ENCODE results near the gene RRP1.
A peak's percentile ranks its signal among the peaks of the same experiment; 100 is the strongest.
"Not testable (repeated sequence)": the region's sequence is repeated elsewhere in the genome, so short reads cannot be mapped to it uniquely, and the experiment has no call there.

RRP1 gene

DNA sequence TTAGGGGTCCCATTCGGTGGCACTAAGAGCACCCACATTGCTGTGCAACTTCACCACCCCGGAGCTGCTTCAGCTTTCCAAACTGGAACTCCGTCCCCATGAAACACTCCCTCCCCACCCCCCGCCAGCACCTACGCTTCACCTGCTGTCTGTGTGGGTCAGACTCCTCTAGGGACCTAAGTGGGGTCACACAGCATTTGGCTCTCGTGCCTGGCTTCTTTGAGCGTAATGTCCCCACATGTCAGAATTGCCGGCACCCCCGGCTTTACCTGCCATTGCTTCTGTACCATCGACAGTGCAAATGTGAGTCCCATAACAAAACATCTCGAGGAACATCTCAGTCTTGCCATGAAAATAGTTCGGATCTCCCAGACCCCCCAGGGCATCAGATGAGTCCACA lies 39.8 kb downstream of the RRP1 start:
- Mint-ChIP-seq H3K36me3 (ENCODE audit: low read depth) (peaks cover 8% of the 10 kb centered on the region), H3K4me3 (no peak overlapping the region), H3K4me1 (ENCODE audit: low read depth) (peaks cover 74% of the 10 kb centered on the region), H3K9me3 (peaks cover 9% of the 10 kb centered on the region), H3K27me3 (peaks cover 25% of the 10 kb centered on the region), H3K27ac (peak overlapping the region; percentile 47)
- intact Hi-C loops (cut with micrococcal nuclease) = no loop called here

DNA sequence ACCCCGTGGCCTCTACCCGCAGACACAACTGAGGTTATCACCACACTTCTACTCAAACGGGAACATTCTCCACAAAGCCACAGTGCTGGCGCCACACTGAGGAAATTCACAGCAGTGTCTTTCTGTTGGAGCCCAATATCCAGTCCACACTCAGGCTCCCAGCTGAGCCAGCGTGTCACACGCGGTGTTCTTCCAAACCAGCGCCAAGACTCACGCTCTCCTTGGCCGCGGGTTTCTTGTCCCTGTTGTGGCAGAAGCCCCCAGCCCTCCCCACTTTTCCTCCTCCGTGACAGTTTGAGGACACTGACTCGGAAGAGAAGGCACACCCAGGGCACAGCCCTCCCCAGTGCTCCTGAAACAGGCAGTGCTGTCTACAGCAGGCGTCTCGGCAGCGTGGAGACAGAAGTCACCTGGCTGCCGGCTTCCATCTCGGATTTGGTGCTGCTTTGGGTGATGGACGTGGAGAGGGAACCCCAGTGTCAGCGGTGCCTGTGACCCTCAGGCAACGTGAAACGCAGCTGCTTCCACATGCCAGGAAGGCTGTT lies 40.3 kb downstream of the RRP1 start:
- peaks cover 74% of the 10 kb centered on the region for H3K4me1 Mint-ChIP-seq (ENCODE audit: low read depth)
- peak overlapping the region; percentile 47 for H3K27ac Mint-ChIP-seq
- H3K4me3 Mint-ChIP-seq = no peak overlapping the region
- H3K9me3 Mint-ChIP-seq = peaks cover 10% of the 10 kb centered on the region
- peaks cover 10% of the 10 kb centered on the region for H3K36me3 Mint-ChIP-seq (ENCODE audit: low read depth)
- H3K27me3 Mint-ChIP-seq = peaks cover 26% of the 10 kb centered on the region
- intact Hi-C loops (cut with micrococcal nuclease) = no loop called here

DNA sequence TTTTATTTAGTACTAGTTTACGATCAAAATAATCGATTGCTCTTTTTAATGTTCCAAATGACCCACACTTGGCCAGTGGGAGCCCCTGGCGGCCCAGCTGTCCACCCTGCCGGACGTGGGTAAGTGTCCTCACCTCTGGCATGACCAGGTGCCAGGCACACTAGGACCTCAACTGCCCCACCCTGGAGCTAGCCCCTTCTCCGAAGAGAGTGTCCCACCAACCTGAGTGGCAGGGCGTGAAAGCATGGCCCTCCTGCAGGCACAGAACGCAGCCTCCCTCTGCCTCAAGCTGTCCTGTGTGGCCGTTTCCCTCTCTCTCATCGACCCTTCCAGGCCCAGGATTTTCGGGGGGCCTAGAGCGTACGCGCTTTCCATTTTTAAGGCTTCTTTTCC lies 42.8 kb downstream of the RRP1 start:
- H3K36me3 Mint-ChIP-seq (ENCODE audit: low read depth) = peaks cover 10% of the 10 kb centered on the region
- H3K9me3 Mint-ChIP-seq = peaks cover 10% of the 10 kb centered on the region
- H3K27ac Mint-ChIP-seq = no peak overlapping the region
- H3K27me3 Mint-ChIP-seq = peaks cover 22% of the 10 kb centered on the region
- intact Hi-C loops (cut with micrococcal nuclease) = no loop called here
- no peak overlapping the region for H3K4me3 Mint-ChIP-seq
- peaks cover 65% of the 10 kb centered on the region for H3K4me1 Mint-ChIP-seq (ENCODE audit: low read depth)

DNA sequence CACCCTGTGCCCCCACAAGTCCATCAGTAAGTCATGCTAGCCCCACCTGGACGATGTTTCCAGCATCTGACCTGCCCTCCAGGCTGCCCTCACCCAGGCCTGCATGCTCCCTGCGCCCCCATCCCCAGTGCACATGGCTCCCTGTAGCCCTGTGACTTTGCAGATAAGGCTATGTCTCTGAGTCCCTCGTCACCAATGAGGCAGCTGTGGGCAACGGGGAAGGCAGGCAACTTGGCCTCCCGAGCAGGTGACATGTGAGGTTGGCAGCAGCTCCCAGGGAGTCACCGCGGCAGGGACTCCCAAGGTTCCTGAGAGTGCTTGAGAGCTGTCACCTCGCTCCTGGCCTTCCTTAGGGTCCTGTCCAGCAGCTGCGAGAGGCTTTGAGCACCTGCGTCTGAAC lies 43.3 kb downstream of the RRP1 start:
- Mint-ChIP-seq H3K36me3 (ENCODE audit: low read depth) (peaks cover 10% of the 10 kb centered on the region), H3K4me1 (ENCODE audit: low read depth) (peaks cover 64% of the 10 kb centered on the region), H3K27me3 (peaks cover 22% of the 10 kb centered on the region), H3K27ac (no peak overlapping the region), H3K4me3 (no peak overlapping the region), H3K9me3 (peaks cover 10% of the 10 kb centered on the region)
- intact Hi-C loops (cut with micrococcal nuclease) = no loop called here

DNA sequence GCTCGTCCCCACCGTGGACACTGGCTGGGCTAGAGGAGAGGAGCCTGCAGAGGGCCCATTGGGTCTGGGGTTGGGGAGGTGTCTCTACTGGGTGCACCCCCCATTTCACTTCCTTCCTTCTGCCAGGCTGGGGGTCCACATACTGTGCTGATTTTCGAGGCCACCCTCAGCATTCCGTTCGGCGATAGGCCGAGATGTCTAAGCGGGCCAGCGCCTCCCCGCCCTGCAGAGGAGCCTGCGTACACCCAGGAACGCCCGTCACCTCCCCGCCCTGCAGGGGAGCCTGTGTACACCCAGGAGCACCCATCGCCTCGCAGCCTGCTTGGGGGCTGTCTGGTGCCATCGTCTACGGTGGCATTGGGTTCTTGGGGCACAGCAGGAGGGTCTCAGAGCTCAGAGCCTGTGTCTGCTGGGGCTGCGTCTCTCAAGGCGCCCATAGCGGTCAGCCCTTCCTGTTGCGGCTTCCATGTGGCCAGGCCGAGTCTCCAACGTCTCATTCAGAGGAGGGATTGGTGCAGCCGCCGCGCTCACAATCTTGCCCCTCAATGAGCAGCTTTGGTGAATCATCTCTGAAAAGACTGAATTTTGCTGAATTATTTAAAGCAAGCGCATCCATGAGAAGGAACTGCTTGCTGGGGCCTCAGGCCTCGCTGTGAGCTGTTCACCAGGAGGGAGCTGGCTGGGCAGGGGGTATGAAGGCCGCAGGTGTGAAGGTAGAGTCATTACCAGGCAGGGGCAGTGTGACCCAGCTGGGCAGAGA lies 44.9 kb downstream of the RRP1 start:
- Mint-ChIP-seq H3K36me3 (ENCODE audit: low read depth) (peaks cover 10% of the 10 kb centered on the region), H3K4me1 (ENCODE audit: low read depth) (peaks cover 64% of the 10 kb centered on the region), H3K4me3 (no peak overlapping the region), H3K27me3 (peaks cover 26% of the 10 kb centered on the region), H3K9me3 (peaks cover 10% of the 10 kb centered on the region), H3K27ac (peak overlapping the region; percentile 72)
- intact Hi-C loops (cut with micrococcal nuclease) = no loop called here

DNA sequence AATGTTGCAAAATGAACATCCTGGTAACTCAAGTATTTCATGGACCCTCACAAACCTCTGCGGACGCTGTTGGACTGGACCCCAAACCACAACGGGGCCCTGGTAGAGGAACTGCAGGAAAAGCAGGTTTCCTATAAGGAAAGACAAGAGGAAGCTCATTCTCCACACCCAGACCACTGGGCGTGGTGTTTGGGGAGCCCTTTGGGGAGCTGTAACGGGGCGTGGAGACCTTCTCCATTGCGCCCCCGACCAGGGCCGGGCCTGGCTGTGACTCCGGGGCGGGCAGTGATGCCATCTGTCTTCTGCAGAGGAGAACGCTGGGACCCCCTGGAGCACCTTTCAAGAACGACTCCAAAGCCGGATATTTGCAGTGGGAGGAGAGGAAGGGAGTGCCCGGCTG lies 45.7 kb downstream of the RRP1 start:
- Mint-ChIP-seq H3K4me1 (ENCODE audit: low read depth) (peaks cover 57% of the 10 kb centered on the region), H3K36me3 (ENCODE audit: low read depth) (peaks cover 10% of the 10 kb centered on the region), H3K27ac (peak overlapping the region; percentile 72), H3K27me3 (peaks cover 21% of the 10 kb centered on the region), H3K9me3 (peaks cover 10% of the 10 kb centered on the region), H3K4me3 (peak overlapping the region; percentile 55)
- intact Hi-C loops (cut with micrococcal nuclease) = no loop called here

DNA sequence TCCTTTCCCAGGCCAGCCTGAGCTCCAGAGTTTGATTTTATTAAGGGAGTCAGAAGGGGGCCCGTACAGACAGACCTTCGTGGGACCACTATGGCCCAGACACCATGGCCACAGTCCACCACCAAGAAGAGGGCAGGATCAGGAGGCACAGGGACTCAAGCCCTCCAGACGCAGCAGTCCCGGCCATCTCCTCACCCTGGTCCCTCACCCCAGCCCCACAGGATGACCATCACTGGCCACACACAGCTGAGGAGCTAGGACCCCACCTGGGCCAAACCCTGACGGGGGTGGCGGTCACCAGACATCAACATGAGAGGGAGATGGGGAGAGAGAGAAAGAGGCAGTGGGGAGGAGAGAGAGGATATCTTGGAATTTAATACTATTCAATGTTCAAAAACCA lies 46.5 kb downstream of the RRP1 start:
- Mint-ChIP-seq H3K27ac (peak overlapping the region; percentile 72), H3K4me3 (no peak overlapping the region), H3K9me3 (peaks cover 10% of the 10 kb centered on the region), H3K27me3 (peaks cover 16% of the 10 kb centered on the region), H3K36me3 (ENCODE audit: low read depth) (peaks cover 10% of the 10 kb centered on the region), H3K4me1 (ENCODE audit: low read depth) (peaks cover 56% of the 10 kb centered on the region)
- intact Hi-C loops (cut with micrococcal nuclease) = no loop called here

DNA sequence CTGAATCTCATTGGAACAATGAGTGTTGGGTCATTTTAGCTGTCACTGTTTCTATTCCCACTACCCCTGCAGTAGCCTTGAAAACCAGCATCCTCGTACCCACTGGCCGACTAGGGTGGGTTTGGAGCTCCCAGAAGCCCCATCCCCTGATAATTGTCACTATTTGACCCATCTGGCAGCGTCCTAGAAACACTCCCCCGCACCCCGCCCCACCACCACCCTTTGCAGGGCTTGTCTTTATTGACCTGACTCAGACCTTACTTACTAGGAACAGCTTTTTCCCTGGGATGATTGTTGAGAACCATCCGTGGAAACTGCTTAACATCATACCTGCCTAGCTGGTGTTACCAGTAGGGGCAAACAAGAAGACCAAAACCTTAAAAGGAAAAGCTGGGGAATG lies 47.2 kb downstream of the RRP1 start:
- H3K4me1 Mint-ChIP-seq (ENCODE audit: low read depth) = peaks cover 51% of the 10 kb centered on the region
- no peak overlapping the region for H3K4me3 Mint-ChIP-seq
- H3K9me3 Mint-ChIP-seq = peaks cover 10% of the 10 kb centered on the region
- no peak overlapping the region for H3K27ac Mint-ChIP-seq
- intact Hi-C loops (cut with micrococcal nuclease) = no loop called here
- H3K27me3 Mint-ChIP-seq = peaks cover 9% of the 10 kb centered on the region
- peaks cover 10% of the 10 kb centered on the region for H3K36me3 Mint-ChIP-seq (ENCODE audit: low read depth)

DNA sequence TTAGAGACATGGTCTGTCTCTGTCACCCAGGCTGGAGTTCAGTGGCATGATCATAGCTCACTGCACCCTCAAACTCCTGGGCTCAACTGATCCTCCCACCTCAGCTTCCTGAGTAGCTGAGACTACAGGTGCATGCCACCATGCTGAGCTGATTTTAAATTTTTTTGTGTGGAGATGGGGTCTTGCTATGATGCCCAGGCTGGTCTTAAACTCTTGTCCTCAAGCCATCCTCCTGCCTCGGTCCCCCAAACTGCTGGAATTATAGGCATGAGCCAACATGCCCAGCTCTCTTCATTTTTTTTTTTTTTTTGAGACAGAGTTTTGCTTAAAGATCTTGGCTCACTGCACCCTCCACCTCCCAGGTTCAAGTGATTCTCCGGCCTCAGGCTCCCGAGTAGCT lies 50.9 kb downstream of the RRP1 start:
- Mint-ChIP-seq H3K36me3 (ENCODE audit: low read depth) (no peaks in the 10 kb centered on the region), H3K9me3 (no peaks in the 10 kb centered on the region), H3K4me3 (no peak overlapping the region), H3K4me1 (ENCODE audit: low read depth) (peaks cover 39% of the 10 kb centered on the region), H3K27me3 (peaks cover 7% of the 10 kb centered on the region), H3K27ac (no peak overlapping the region)
- intact Hi-C loops (cut with micrococcal nuclease) = no loop called here

DNA sequence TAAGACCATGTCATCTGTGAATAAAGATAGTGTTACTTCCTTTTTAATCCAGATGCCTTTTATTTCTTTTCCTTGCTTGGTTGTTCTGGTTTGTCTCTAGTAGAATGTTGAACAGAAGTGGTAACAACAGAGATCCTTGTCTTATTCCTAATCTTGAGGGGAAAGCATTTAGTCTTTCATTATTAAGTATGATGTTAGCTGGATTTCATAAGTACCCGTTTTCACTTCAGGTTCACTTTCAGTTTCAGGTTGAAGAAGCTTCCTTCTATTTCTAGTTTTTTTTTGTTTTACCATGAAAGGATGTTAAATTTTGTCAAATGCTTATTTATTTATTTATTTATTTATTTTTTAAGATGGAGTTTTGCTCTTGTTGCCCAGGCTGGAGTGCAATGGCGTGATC lies 53.4 kb downstream of the RRP1 start:
- Mint-ChIP-seq H3K27ac (peak overlapping the region; percentile 83), H3K27me3 (peaks cover 7% of the 10 kb centered on the region), H3K36me3 (ENCODE audit: low read depth) (no peaks in the 10 kb centered on the region), H3K4me1 (ENCODE audit: low read depth) (peaks cover 29% of the 10 kb centered on the region), H3K9me3 (no peaks in the 10 kb centered on the region), H3K4me3 (peak overlapping the region; percentile 14)
- intact Hi-C loops (cut with micrococcal nuclease) = no loop called here

DNA sequence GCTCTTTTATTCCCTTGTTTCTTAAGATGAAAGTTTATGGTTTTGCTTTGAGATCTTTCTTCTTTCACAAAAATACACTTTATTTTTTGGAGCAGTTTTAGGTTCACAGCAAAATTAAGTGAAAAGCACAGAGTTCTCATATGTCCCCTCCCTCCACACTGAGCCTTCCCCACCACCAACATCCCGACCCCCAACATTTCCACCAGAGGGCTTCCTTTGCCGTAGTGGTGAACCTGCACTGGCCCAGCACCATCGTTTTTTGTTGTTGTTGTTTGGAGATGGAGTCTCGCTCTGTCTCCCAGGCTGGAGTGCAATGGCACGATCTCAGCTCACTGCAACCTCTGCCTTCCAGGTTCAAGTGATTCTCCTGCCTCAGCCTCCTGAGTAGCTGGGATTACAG lies 55.5 kb downstream of the RRP1 start:
- H3K4me3 Mint-ChIP-seq; intact Hi-C loops (cut with micrococcal nuclease); H3K36me3 Mint-ChIP-seq (ENCODE audit: low read depth); H3K9me3 Mint-ChIP-seq; H3K27me3 Mint-ChIP-seq: not testable (repeated sequence)
- H3K27ac Mint-ChIP-seq = peak overlapping the region; percentile 19
- peaks cover 28% of the 10 kb centered on the region for H3K4me1 Mint-ChIP-seq (ENCODE audit: low read depth)

DNA sequence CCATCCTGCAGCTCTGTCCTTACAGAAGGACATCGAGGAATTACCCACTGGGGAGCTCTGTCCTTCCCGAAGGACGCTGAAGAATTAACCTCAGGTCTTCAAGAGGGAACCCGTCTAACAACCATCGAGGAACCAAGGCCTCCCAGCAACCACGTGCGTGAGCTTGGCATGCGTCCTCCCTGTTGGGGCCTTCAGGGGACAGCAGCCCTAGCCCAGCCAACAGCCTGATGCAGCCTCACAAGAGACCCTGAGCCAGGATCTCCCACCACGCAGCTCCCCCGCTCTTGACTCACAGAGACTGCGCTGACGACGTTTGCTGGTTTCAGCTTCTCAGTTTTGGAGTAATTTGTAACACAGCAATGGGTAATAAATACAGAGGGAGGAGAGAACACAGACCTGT lies 56.0 kb downstream of the RRP1 start:
- H3K27ac Mint-ChIP-seq = no peak overlapping the region
- H3K9me3 Mint-ChIP-seq = peaks cover 1% of the 10 kb centered on the region
- no peaks in the 10 kb centered on the region for H3K27me3 Mint-ChIP-seq
- intact Hi-C loops (cut with micrococcal nuclease) = no loop called here
- H3K4me3 Mint-ChIP-seq = no peak overlapping the region
- peaks cover 33% of the 10 kb centered on the region for H3K4me1 Mint-ChIP-seq (ENCODE audit: low read depth)
- no peaks in the 10 kb centered on the region for H3K36me3 Mint-ChIP-seq (ENCODE audit: low read depth)

DNA sequence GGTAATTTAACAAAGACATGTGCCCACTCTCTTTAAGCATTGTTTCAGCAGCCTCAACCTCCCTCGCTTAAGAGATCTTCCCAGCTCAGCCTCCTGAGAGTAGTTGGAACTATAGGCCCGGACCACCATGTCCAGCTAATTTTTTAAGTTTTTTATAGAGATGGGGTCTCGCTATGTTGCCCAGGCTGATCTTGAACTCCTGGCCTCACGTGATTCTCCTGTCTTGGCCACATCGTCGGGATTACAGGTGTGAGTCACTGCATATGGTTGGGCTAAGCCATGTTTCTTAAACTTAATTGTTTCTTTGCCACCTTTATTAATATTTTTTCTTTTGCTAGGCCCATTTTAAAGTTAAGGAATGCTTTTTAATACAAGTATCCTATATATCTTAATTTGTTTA lies 57.1 kb downstream of the RRP1 start:
- Mint-ChIP-seq H3K9me3 (peaks cover 12% of the 10 kb centered on the region), H3K4me1 (ENCODE audit: low read depth) (peaks cover 42% of the 10 kb centered on the region), H3K27me3 (no peaks in the 10 kb centered on the region), H3K4me3 (no peak overlapping the region), H3K27ac (no peak overlapping the region), H3K36me3 (ENCODE audit: low read depth) (peaks cover 8% of the 10 kb centered on the region)
- intact Hi-C loops (cut with micrococcal nuclease) = no loop called here

DNA sequence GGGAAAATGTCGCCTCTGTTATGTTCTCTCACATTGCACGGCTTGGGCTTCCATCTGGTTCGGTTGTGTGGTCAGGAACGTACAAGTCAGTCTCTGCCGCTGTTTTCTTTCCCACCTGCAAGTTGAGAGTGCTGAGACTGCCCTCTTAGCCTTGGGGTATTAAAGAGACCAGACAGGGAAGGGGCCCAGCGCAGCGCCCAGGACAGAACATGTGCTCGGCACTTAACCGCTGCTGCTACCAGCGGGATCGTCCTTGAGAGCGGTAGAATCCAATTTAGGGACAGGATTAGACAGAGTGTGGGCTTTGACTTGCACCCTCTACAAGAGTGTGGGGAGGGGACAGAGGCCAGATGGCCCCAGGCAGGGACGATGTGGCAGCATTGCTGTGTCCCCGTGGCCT lies 57.9 kb downstream of the RRP1 start:
- intact Hi-C loops (cut with micrococcal nuclease) = no loop called here
- no peak overlapping the region for H3K4me3 Mint-ChIP-seq
- H3K27ac Mint-ChIP-seq = peak overlapping the region; percentile 27
- peaks cover 44% of the 10 kb centered on the region for H3K4me1 Mint-ChIP-seq (ENCODE audit: low read depth)
- peaks cover 8% of the 10 kb centered on the region for H3K36me3 Mint-ChIP-seq (ENCODE audit: low read depth)
- peaks cover 12% of the 10 kb centered on the region for H3K9me3 Mint-ChIP-seq
- no peaks in the 10 kb centered on the region for H3K27me3 Mint-ChIP-seq

DNA sequence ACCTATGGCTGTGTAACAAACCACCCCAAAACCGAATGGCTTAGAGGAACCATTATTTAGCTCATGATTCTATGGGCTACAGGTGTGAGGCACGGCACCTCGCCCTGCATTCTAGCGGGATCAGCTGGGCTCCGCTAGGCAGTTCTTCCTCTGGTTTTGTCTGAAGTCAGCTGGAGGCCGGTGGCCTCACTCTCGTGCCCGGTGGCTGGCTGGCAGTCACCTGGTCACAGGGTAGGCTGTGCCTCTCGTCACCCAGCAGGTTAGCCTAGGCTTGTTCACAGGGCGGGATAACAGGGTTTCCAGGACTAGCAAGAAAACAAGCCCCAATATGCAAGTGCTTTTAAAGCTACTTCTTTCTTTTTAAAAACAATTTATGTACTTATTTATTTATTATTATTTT lies 59.4 kb downstream of the RRP1 start:
- H3K4me1 Mint-ChIP-seq (ENCODE audit: low read depth) = peaks cover 39% of the 10 kb centered on the region
- peaks cover 12% of the 10 kb centered on the region for H3K9me3 Mint-ChIP-seq
- H3K27me3 Mint-ChIP-seq = no peaks in the 10 kb centered on the region
- H3K36me3 Mint-ChIP-seq (ENCODE audit: low read depth) = peaks cover 8% of the 10 kb centered on the region
- intact Hi-C loops (cut with micrococcal nuclease) = no loop called here
- H3K4me3 Mint-ChIP-seq = no peak overlapping the region
- H3K27ac Mint-ChIP-seq = peak overlapping the region; percentile 15
